ENCODE results near the gene ODAD3.
A peak's percentile ranks its signal among the peaks of the same experiment; 100 is the strongest.
"Not testable (repeated sequence)": the region's sequence is repeated elsewhere in the genome, so short reads cannot be mapped to it uniquely, and the experiment has no call there.

Gene ODAD3

DNA sequence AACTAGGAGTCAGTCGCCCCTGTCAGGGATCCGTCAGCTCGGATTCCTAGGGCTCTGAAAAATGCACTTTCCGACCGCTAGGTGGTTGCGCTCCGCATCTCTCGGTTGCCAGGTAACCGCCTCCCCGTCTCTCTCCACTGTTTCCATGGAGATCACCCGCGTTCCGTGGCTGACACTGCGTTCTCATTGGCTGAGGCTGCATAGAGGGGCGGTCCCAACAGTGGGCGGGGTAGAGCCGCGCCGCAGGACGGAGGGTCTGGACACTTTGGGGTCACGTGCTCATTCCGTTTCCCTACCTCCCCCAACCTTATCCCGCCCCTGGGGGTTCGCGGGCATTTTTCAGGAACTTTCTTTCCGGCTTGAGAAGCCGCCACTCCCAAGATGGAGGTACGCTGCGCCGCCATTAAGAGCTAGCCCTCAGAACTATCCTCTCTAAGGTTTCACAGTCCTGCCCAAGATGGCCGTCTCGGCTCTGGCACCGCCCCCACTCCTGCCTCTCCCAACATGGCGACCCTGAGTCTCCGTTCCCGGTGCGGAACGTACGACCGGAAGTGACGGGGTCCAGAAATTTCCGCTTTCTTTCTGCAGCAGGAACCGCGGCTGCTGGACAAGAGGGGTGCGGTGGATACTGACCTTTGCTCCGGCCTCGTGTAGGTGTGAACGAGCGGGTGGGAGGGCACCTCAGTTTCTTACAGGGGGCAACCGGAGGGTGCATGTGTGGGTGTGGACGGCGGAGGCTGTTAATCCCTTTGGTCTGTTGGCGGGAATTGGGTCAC is at the start of gene ODAD3, which contains the start of gene PRKCSH:
Gene ODAD3 (minus strand): TSS at position 65 of the 776 bp plus-strand sequence. CDS start 105 bp downstream, outside the sequence.
Gene PRKCSH (plus strand): TSS at position 579 of the 776 bp plus-strand sequence. CDS start 483 bp downstream, outside the sequence.
- DNase-seq, result peak; percentile 96

DNA sequence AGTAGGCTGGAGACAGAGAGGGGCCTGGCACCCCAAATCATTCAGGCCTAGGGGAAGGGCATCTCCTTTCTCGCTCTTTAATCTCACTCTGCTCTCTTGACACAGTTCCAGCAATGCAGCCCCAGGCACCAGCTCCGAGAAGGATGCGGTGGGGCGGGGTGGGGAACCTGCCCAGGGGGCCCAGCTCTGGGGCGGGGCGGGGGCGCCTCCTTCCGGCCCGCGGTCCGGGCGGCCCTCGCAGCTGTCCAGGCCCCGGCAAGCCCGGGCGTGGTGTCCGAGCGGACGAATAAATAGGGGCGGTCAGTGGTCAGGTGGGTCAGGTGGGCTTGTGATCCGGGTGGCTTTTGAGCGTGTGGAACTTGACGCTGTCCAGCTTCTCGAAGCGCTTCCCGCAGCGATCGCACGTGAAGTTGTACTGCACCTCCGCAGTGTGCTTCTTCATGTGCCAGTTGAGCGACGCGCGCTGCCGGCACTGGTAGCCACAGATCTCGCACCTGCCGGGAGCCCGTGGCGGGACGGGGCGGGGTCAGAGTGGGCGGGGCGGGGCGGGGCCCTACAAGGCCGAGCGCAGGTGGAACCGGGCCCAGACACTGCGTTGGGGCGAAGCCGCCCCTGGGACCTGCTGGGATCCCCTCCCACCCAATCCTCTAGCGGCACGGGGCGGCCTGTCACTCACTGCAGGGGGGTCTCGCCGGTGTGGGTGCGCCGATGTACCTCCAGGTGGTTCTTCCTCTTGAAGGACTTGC is 48.6 kb upstream of the ODAD3 start:
- no peak for DNase-seq

DNA sequence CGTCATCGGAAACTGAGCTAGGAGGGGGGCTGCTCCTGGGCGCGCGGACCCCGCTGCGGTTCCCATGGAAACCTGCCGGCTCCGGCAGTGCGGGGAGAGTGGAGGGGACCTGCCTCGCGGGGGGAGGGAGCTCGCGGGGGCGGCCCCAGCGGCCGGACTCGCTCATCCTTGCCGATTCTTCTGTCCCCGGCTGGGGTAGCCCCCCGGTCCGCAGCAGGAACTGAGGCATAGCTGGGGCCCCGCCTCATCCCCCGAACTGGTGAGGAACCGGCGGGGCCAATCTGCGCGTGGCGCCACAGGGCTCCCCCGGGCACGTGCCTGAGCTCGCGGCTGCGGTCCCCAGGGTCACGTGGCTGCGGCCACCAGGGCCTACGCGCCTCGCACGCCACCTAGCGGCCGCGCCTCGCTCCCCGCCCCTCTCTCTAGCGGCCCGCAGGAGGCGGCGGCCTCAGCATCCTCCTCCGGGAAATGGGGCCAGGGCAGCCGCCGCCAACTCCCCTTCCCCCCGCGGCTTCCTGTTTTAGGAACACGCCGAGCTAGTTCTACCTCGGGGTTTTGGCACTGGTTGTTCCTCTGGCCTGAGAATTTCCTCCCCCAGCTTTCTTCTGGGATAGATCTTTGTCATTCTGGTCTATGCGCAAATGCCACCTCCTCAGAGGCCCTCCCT is 47.6 kb upstream of the ODAD3 start:
- peak; percentile 25 for DNase-seq

DNA sequence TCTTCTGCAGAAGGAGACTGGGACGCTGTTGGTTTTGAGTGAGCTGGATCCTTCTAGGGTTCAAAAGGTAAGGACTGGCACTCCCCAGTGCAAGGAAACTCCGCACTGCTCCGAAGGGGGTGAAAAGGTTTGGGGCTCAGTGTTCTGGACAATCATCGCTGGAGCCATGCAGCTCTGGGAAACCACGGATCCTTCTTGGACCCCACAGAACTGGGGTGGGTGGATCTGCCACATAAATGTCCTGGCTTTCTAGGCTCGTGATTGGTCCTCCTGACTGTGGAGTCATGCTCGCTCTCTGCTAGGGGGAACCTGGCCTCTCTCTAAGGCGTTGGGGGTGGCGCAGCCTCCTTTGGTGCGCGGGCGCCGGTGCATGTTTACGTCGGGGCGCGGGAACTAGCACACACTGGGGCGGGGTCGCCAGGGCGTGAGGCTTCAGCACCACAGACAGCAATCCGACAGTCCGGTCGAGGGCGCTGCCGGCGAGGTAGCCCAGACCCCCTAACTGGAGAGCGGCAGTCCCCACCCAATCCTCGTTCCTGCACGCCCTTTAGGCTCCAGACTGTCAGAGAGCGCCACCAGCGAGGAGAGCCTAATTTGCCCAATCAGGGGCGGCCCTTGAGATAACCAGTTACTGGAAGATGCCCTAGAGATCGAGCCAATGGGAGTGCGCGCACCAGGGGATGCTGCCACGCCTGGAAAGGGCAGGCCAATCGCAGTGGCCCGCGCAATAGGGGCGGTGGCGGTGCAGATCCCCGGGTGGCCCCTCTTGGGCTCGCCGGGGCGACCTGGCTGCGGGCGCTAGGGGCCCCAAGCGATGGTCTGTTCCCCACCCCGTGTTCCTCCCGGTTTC is 46.8 kb upstream of the ODAD3 start:
- DNase-seq, result peak; percentile 58

DNA sequence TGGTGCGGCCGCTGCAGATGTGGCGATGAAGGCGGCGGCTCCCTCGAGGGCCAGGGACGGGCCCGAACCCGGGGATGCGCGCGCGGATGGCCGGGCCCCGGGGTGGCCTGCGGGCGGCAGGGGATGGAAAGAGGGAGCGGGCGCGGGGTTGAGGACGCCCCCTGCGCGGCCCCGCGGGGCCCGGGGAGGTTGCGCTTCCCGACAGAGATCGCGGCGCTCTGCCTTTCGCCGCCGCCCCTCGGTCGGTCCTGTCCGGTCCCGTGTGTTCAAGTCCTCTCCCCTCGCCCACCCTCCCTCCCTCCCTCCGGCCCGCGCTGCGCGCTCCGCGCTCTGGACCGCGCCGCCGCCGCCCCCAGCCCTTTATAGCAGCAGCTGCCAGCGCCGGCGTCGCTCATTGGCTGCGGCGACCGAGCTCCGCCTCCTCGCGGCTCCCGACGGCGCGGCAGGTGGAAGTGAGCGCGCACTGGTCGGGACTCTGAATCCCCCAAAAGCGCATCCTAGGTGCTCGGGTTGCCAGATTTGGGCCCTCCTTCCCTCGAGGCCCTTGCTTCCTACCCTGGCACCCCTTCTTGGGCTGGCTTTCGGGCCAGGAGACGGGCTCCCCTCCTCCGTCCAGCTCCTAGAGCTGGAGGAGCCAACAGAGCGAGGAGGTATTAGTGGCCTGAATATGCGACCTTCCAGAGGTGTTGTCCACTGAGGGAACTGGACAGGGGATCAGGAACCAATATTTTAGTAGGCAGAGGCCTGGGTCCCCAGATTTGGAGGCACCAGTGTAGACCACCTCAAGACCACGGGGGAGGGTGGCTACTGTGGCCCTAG is 46.0 kb upstream of the ODAD3 start, which contains the start of gene ELAVL3:
Gene ELAVL3 (minus strand): TSS at position 332 of the 819 bp plus-strand sequence. CDS start 438 bp downstream, outside the sequence.
- DNase-seq, result no peak

DNA sequence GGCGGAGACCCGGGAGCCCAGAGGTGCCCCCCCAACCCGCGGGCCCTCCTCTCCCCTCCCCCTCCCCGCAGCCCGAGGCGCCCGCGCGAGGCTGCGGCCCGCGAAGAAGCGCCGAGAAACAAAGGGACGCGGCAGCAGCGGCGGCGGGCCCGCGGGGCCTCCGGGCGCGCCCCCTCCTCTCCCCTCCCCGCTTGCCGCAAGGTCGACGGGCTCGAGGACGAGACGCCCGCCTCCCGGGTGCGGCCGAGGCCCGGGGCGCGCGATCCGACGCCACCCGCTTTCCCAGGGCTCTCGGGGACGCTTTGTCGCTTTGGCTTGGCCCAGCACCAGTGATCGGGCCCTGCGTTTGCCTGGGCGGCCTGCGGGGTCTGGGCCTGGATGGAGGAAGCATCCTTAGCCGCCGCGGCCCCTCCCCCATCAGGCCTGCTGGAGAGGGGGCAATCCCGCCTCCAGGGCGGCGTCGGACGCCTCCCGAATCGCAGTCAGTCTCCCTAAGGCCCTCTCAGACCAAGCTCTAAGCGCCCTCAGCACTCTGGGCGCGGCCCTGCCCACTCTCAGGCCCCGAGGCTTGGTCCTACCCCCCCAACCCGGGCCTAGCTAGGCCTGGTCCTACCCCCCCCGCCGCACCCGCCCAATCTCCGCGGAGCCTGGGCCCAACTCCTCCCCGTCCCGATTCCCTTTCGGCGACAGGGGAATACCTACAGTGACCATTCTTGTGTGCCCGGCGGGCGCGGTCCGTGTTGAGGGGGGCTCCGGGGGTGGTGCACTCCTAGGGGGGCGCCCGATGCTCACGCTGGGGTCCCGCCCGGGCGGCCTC is 45.2 kb upstream of the ODAD3 start:
- no peak for DNase-seq

DNA sequence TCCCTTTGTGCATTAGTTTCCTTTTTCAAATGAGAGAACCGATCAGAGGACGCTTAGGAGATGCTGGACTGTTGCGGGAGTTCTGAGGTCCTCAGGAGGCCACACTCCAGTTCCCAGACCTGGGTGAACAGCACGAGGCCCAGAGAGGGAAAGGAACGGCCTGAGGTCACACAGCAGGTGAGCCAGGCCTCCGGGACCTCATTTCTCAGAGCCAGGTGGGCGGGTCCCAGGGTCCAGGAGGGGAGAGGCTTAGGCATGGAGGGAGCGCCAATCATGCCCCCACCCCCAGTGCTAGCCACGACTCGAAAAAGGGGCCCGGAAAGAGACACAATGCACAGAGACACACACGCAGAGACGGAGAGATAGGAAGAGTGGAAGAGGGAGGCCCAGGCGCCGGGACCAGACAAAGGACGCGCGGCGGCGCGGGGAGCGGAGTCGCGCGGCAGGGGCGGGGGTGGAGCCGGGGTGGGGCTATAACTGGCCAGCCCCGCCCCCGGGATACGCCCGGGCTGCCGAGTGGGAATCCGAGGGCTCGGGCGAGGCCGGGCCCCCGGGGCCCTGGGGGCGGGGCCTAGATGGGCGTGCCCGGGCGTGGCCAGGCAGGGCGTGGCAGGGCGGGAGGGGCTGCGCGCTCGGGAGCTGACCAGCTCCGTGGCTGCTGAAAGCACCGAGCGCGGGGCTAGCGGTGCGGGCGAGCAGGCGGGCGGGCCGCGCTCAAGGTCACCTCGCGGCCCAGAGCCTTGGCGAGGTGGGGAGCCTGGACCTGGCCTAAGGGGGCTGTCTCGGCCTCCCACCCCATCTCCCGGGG is 44.4 kb upstream of the ODAD3 start:
- DNase-seq, result peak; percentile 42

DNA sequence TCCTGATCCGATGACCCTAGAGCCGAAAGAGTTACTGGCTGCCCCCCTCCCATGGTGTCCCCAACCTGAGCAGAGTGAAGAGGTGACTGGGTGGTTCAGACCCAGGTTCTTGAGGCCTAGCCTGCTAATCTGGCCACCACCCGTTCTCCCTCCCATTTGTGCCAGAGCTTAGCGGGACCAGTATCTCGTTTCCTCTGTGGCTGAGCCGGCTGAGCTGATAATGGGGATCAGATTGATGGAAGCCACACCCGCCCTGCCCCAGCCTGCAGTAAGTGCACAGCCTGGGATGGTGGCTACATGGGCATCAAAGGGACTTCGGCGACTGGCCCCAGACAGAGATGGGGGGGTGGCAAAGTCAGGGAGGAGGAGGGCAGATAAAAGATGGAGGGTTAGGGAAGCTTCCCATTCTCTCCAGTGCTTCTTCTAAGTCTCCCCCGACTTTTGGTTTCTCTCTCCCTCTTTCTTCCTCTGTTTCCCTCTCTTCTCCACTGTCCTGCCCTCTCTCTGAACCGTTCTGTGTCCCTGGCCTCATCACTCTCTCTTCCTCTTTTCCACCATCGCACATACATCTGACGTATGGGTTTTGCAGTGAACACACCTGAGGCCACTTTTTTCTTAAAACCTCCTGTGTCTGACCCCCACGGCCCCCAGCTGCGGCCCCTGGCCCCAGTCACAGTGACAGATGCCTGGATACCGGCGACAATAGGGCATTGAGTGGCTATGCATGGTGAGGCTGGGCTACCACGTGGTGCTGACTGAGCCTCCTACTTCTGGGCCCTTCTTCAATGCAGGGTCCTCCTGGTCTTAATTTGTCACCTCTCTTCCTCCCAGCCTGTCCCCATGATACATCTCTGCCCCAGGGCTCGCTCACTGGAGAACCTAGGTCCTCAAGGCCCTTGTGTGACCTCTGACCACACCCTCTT is 43.5 kb upstream of the ODAD3 start:
- no peak for DNase-seq

DNA sequence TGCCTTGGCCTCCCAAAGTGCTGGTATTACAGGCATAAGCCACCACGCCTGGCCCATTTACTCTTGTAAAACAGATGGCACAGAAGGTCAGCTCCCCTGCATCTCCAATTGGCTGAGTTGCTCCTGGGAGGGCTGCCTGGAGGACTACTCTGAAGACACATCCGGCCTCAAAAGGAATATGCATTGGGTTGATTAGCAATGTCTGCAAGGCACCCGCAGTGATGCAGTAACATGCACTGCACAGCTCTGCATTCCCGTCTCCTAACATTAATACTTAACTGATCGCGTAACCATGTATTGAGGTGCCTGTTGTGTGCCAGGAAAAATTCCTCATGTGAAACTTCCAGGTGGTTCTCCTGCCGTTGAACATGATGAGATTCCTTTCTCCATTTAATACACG is 40.9 kb upstream of the ODAD3 start:
- DNase-seq, result no peak

DNA sequence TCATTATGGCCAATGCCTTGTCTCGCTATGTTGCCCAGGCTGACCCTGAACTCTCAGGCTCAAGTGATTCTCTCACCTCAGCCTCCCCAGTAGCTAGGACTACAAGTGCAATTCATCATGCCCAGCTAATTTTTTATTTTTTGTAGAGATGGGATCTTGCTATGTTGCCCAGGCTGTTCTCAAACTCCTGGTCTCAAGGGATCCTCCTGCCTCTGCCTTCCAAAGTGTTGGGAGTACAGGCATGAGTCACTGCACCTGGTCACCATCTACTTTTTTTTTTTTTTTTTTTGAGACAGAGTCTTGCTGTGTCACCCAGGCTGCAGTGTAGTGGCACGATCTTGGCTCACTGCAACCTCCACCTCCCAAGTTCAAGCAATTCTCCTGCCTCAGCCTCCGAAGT is 40.4 kb upstream of the ODAD3 start:
- DNase-seq, result not testable (repeated sequence)

DNA sequence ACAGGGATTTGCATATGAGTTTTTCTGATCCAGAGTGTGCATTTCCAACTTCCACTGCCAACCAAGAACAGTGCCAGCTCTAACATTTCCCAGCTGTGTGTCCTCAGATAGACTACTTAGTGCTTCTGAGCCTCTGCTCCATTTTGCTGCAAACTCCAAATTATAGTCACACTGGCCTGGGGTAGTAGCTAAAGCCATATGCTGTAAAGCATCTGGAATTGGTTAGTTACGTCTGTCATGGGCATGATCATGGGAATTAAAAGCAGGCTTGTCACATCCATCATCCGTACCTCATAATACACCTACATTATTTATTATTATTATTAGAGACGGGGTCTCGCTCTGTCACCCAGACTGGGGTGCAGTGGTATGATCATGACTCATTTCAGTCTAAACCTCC is 38.8 kb upstream of the ODAD3 start:
- no peak for DNase-seq

DNA sequence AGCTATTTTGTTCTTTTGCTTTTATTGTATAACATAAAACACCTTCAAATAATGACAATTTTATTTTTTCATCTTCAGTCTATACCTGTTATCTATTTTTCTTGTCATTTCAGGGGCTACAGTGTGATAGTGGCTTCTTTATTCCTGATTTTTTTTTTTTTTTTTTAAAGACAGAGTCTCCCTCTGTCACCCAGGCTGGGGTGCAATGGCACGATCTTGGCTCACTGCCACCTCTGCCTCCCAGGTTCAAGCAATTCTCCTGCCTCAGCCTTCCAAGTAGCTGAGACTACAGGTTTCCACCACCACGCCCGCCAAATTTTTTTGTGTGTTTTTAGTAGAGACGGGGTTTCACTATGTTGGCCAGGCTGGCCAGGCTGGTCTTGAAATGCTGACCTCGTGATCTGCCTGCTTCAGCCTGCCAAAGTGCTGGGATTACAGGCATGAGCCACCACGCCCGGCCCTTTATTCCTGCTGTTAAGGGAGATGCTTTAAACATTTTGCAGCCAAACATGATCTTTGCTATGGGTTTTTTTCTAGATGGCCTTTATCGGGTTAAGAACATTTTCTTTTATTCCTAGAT is 33.4 kb upstream of the ODAD3 start:
- DNase-seq, result not testable (repeated sequence)

DNA sequence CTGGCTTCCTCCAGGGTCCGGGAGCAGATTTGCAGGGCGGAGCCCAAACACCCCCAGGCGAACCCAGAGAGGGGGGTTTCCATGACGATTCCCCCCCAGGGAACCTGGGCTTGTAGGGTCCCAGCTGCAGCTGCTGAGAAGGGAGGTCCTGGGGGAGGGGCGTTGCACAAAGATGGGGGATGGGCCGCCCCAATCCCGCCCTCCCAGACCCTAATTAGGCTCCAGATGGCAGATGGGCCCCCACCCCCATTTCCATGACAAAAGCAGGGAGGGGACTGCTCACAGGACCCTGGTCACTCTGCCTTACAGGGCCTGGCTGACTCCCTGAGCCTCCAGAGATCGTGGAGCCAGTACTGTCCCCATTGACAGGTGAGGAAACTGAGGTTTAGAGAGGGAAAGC is 30.7 kb upstream of the ODAD3 start:
- no peak for DNase-seq

DNA sequence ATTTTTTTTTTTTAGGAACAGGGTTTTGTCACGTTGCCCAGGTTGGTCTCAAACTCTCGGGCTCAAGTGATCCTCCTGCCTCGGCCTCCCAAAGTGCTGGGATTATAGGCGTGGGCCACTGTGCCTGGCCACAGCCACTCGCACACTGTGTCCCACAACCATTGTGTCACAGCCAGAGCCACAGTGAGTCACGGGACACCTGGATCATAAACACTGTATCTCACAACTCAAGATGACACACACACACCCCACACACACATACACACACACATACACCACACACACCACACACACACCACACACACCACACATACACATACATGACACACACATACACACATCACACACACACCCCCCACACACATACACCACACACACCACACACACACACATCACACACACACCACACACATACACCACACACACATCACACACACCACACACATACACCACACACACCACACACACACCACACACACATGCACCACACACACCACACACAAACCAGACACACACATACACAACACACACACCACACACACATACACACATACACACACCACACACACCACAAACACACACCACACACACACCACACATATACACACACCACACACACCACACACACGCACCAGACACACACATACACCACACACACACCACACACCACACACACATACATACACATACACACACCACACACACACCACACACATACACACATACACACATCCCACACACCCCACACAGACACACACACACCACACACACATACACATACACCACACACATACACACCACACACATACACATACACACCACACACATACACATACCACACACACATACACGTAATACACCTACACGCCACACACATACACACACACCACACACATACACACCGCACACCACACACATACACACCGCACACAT is 29.7 kb upstream of the ODAD3 start:
- no peak for DNase-seq

DNA sequence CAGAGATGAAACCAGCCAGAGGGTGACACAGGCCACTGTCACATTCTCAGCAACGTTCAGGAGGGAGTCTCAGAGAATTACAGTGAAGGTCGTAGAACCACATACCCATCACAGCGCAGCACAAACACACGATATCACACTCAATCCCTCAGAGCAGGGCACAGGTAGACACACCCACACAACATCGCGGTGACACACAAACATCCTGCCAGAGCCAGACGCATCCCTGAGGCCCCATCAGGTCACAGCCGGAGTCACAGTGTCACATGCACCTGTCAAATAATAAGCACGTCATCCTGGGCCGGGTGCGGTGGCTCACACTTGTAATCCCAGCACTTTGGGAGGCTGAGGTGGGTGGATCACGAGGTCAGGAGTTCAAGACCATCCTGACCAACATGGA is 28.5 kb upstream of the ODAD3 start:
- no peak for DNase-seq

DNA sequence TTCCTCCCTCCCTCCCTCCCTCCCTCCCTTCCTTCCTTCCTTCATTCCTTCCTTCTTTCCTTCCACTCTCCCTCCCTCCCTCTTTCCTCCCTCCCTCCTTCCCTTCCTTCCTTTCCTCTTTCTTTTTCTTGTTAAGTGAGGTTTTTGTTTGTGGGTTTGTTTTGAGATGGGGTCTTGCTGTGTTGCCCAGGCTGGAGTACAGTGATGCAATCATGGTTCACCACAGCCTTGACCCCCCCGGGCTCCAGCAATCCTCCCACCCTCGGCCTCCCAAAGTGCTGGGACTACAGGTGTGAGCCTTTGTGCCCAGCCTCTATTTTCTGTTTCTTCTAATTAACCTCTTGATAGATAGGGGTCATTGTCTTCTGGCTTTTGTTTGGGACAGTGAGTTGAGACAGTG is 26.5 kb upstream of the ODAD3 start:
- DNase-seq, result no peak

DNA sequence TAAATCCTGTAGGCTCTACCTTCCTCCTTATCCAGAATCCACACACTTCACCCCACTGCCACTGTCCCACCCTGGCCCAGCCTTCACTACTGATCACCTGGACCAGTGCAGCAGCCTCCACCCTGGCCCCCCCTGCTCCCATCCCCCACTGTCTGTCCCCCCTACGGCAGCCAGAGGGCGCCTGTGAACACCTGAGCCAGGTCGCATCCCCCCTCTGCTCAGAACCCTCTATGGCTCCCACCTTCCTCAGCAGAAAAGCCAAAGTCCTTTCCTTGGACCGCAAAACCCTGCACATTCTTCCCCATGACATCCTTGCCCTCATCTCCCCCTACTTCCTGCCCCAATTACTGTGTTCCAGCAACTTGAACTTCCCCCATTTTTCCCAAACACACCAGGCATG is 25.3 kb upstream of the ODAD3 start:
- no peak for DNase-seq
